Loucy (cell line): ENCODE data around the gene VANGL2.

Experiments used
- EZH2phosphoT487 ChIP-seq: fragments of 200-600 bp; IDR thresholded peaks from 2 replicates; pipeline ENCODE4 v1.6.1; 2018; ENCODE audit warnings: antibody characterized with exemption, mild to moderate bottlenecking, moderate library complexity, borderline replicate concordance
- TF ChIP-seq, protein P1 (sequence below): fragments of 200-600 bp; sonication (generic); conservative IDR thresholded peaks from 2 replicates; pipeline ENCODE4 v1.5.1; 2014; ENCODE audit warnings: mild to moderate bottlenecking, antibody characterized with exemption, low read length

GRCh38 chr1:160374306-160375110, 25.9 kb upstream of the VANGL2 start:
- TF ChIP-seq, protein P1, sequence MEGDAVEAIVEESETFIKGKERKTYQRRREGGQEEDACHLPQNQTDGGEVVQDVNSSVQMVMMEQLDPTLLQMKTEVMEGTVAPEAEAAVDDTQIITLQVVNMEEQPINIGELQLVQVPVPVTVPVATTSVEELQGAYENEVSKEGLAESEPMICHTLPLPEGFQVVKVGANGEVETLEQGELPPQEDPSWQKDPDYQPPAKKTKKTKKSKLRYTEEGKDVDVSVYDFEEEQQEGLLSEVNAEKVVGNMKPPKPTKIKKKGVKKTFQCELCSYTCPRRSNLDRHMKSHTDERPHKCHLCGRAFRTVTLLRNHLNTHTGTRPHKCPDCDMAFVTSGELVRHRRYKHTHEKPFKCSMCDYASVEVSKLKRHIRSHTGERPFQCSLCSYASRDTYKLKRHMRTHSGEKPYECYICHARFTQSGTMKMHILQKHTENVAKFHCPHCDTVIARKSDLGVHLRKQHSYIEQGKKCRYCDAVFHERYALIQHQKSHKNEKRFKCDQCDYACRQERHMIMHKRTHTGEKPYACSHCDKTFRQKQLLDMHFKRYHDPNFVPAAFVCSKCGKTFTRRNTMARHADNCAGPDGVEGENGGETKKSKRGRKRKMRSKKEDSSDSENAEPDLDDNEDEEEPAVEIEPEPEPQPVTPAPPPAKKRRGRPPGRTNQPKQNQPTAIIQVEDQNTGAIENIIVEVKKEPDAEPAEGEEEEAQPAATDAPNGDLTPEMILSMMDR: no peak
- TF ChIP-seq EZH2phosphoT487: no peak
